K562 (cell line): ENCODE results near the gene TJP2.

ENCODE experiments used
- BHLHE40 ChIP-seq: IDR thresholded peaks from 2 replicates; pipeline ENCODE4 v1.6.1; 2011; ENCODE audit warnings: low read length, improper control_type of control experiment
- CTCF ChIP-seq, 3 experiments: IDR thresholded peaks in 2 of 3; conservative IDR thresholded peaks in 1 of 3; 2 replicates each; pipeline ENCODE4 v1.5.1; 2011 to 2012; ENCODE audit warnings: low read length in 3 of 3, mild to moderate bottlenecking in 3 of 3, control low read depth in 2 of 3, improper control_type of control experiment in 1 of 3, inconsistent platforms in 1 of 3, low read depth in 1 of 3, mixed read lengths in 1 of 3, moderate library complexity in 1 of 3; ENCODE audit not compliant: insufficient read depth in 2 of 3
- DPF2 ChIP-seq: fragments of 450-650 bp; IDR thresholded peaks from 2 replicates; pipeline ENCODE4 v1.6.1; 2016
- FIP1L1 ChIP-seq: fragments of 200-400 bp; formaldehyde crosslinking; IDR thresholded peaks from 2 replicates; pipeline ENCODE4 v1.6.1; 2018; ENCODE audit warnings: mild to moderate bottlenecking, low read depth, low read length; ENCODE audit not compliant: poor library complexity, severe bottlenecking
- GTF2F1 ChIP-seq: IDR thresholded peaks from 2 replicates; pipeline ENCODE4 v1.6.1; 2011; ENCODE audit warnings: low read depth, low read length, improper control_type of control experiment
- PHF8 ChIP-seq: fragments of 200-600 bp; sonication (generic); IDR thresholded peaks from 2 replicates; pipeline ENCODE4 v1.6.1; 2012; ENCODE audit warnings: mixed run types, mild to moderate bottlenecking, inconsistent platforms, low read length, moderate library complexity, borderline replicate concordance
- POLR2A ChIP-seq: fragments of 450-650 bp; conservative IDR thresholded peaks from 2 replicates; pipeline ENCODE4 v1.6.1; 2016
- PREB ChIP-seq: sonication (generic); formaldehyde crosslinking; IDR thresholded peaks from 2 replicates; pipeline ENCODE4 v1.8.1; 2023; ENCODE audit warnings: mild to moderate bottlenecking, missing genetic modification reagents
- SAFB2 ChIP-seq: fragments of 200-400 bp; formaldehyde crosslinking; IDR thresholded peaks from 2 replicates; pipeline ENCODE4 v1.6.1; 2018; ENCODE audit warnings: borderline replicate concordance, low read length, low read depth, moderate library complexity; ENCODE audit not compliant: severe bottlenecking
- ZBTB11 ChIP-seq, 3 experiments: fragments of 200-800 bp in 1 of 3; fragments of 250-450 bp in 1 of 3; fragments of 450-650 bp in 1 of 3; sonication (Bioruptor Pico) in 1 of 3; sonication (Bioruptor generic) in 1 of 3; formaldehyde crosslinking in 1 of 3; IDR thresholded peaks; 2 replicates each; pipeline versions ENCODE4 v1.6.1 to v1.8.0; 2016 to 2022; ENCODE audit warnings: mild to moderate bottlenecking in 2 of 3, missing genetic modification characterization in 2 of 3, missing compliant biosample characterization in 1 of 3, moderate library complexity in 1 of 3
- ZNF263 ChIP-seq: sonication (generic); formaldehyde crosslinking; IDR thresholded peaks from 2 replicates; pipeline ENCODE4 v1.8.0; 2022; ENCODE audit warnings: mild to moderate bottlenecking, missing genetic modification reagents, borderline replicate concordance
- TF ChIP-seq, protein P1 (sequence below): sonication (generic); formaldehyde crosslinking; IDR thresholded peaks from 2 replicates; pipeline ENCODE4 v1.5.0; 2020; ENCODE audit warnings: missing genetic modification reagents

GRCh38 chr9:69273161-69273560, 99.1 kb downstream of the TJP2 start:
- no peak for TF ChIP-seq PHF8
- TF ChIP-seq CTCF (IDR thresholded peaks at IDR 0.05 in 2 of 3, conservative IDR thresholded peaks at IDR 0.05 in 1 of 3; ENCODE audit: insufficient read depth in 2 of 3, low read depth in 1 of 3, low read length in 3 of 3) = no peak
- no peak for TF ChIP-seq ZBTB11 (CRISPR knock-in tag; IDR thresholded peaks at IDR 0.05)
- TF ChIP-seq PREB (CRISPR knock-in tag) = no peak
- TF ChIP-seq, protein P1, sequence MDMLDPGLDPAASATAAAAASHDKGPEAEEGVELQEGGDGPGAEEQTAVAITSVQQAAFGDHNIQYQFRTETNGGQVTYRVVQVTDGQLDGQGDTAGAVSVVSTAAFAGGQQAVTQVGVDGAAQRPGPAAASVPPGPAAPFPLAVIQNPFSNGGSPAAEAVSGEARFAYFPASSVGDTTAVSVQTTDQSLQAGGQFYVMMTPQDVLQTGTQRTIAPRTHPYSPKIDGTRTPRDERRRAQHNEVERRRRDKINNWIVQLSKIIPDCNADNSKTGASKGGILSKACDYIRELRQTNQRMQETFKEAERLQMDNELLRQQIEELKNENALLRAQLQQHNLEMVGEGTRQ (CRISPR knock-in tag) = no peak
- no peak for TF ChIP-seq ZNF263 (CRISPR knock-in tag)
- no peak for TF ChIP-seq DPF2
- no peak for TF ChIP-seq FIP1L1
- no peak for TF ChIP-seq SAFB2
- no peak for TF ChIP-seq BHLHE40
- no peak for TF ChIP-seq POLR2A
- no peak for TF ChIP-seq GTF2F1
